ENCODE data around the gene SLC25A29.

The SLC25A29 gene

DNA sequence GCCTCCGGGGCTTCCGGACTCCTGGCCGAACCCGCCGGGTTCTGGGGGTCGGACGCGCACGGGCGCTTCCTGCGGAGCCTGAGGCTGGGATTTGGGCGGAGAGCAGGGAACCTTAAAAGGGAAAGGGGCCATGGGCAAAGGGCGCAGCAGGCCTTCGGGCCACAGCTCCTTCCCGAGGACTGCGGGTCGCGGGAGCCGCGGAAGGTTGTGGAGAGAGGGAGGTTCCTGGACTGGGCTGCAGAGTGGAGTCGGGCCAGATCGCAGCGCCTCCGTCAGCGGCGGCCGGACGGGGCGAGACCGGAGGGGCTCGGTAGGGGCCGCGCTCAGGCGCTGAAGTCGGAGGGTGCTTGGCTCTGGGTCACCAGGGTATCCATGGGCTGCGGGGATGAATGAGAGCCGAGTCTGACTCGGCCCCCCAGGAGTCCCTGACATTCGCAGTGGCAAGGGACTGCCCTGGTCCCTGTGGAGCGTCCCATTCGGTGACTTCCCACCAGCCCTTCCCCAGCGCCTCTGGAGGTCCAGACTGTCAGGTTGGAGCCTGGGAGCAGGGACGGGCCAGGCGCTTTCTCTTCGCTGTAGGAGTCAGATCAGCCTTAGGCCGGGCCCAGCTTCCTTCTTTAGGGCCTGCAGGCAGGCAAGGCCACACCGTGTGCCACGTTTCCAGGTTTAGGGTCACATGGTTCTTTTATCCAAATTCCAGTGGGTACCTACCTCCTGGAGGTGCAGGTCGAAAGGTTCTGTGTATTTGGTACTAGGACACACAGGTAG is 938 bp upstream of the SLC25A29 start:
- TF ChIP-seq SIN3A (IDR thresholded peaks at IDR 0.05; ENCODE audit: borderline replicate concordance, insufficient read depth, low read length) = no peak
- TF ChIP-seq, protein P1, sequence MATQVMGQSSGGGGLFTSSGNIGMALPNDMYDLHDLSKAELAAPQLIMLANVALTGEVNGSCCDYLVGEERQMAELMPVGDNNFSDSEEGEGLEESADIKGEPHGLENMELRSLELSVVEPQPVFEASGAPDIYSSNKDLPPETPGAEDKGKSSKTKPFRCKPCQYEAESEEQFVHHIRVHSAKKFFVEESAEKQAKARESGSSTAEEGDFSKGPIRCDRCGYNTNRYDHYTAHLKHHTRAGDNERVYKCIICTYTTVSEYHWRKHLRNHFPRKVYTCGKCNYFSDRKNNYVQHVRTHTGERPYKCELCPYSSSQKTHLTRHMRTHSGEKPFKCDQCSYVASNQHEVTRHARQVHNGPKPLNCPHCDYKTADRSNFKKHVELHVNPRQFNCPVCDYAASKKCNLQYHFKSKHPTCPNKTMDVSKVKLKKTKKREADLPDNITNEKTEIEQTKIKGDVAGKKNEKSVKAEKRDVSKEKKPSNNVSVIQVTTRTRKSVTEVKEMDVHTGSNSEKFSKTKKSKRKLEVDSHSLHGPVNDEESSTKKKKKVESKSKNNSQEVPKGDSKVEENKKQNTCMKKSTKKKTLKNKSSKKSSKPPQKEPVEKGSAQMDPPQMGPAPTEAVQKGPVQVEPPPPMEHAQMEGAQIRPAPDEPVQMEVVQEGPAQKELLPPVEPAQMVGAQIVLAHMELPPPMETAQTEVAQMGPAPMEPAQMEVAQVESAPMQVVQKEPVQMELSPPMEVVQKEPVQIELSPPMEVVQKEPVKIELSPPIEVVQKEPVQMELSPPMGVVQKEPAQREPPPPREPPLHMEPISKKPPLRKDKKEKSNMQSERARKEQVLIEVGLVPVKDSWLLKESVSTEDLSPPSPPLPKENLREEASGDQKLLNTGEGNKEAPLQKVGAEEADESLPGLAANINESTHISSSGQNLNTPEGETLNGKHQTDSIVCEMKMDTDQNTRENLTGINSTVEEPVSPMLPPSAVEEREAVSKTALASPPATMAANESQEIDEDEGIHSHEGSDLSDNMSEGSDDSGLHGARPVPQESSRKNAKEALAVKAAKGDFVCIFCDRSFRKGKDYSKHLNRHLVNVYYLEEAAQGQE (IDR thresholded peaks at IDR 0.05; ENCODE audit: insufficient read depth in 1 of 2, low read depth in 2 of 2, low read length in 2 of 2) = no peak
- TF ChIP-seq FOXP2 (optimal IDR thresholded peaks at IDR 0.05; ENCODE audit: borderline replicate concordance, extremely low read depth, extremely low read length, insufficient read depth) = no peak
- TF ChIP-seq POLR2AphosphoS5 (IDR thresholded peaks at IDR 0.05; ENCODE audit: low read depth, low read length) = no peak
- no peak for TF ChIP-seq TAF1 (IDR thresholded peaks at IDR 0.05; ENCODE audit: borderline replicate concordance, insufficient read depth, low read length)

- no peak for TF ChIP-seq TAF1 (IDR thresholded peaks at IDR 0.05; ENCODE audit: borderline replicate concordance, insufficient read depth, low read length)
- TF ChIP-seq POLR2AphosphoS5 (IDR thresholded peaks at IDR 0.05; ENCODE audit: low read depth, low read length) = no peak
- TF ChIP-seq, protein P1 (IDR thresholded peaks at IDR 0.05; ENCODE audit: insufficient read depth in 1 of 2, low read depth in 2 of 2, low read length in 2 of 2) = no peak
- no peak for TF ChIP-seq FOXP2 (optimal IDR thresholded peaks at IDR 0.05; ENCODE audit: borderline replicate concordance, extremely low read depth, extremely low read length, insufficient read depth)
- TF ChIP-seq SIN3A (IDR thresholded peaks at IDR 0.05; ENCODE audit: borderline replicate concordance, insufficient read depth, low read length) = no peak
Measured at GRCh38 chr14:100305324-100306100, 732 bp downstream of the SLC25A29 start.

DNA sequence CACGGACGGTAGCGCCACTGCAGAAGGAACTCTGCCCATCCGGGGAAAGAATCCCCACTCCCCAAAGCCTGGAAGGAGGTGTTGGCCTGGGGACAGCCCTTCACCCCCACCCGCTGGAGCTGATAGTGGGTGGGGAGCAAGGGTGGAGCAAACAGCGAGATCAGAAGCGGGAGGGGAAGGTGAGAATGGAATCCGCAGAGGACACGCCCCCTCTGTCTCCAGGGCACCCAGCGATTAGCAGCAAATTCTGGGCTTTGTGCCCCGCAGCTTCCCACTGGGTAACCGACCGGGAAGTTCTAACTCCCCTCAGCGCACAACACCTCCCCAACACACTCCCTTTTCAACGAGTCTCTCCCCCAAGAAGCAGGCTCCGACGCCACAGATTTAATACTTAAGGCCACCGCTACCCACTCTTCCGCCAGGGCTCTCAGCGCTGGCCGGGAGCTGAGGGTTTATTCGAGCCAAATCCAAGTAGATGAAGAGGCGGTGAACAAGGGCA is 1.4 kb downstream of the SLC25A29 start:
- no peak for TF ChIP-seq SIN3A (IDR thresholded peaks at IDR 0.05; ENCODE audit: borderline replicate concordance, insufficient read depth, low read length)
- TF ChIP-seq, protein P1 (IDR thresholded peaks at IDR 0.05; ENCODE audit: insufficient read depth in 1 of 2, low read depth in 2 of 2, low read length in 2 of 2) = no peak
- TF ChIP-seq POLR2AphosphoS5 (IDR thresholded peaks at IDR 0.05; ENCODE audit: low read depth, low read length) = no peak
- TF ChIP-seq FOXP2 (optimal IDR thresholded peaks at IDR 0.05; ENCODE audit: borderline replicate concordance, extremely low read depth, extremely low read length, insufficient read depth) = no peak
- TF ChIP-seq TAF1 (IDR thresholded peaks at IDR 0.05; ENCODE audit: borderline replicate concordance, insufficient read depth, low read length) = no peak

DNA sequence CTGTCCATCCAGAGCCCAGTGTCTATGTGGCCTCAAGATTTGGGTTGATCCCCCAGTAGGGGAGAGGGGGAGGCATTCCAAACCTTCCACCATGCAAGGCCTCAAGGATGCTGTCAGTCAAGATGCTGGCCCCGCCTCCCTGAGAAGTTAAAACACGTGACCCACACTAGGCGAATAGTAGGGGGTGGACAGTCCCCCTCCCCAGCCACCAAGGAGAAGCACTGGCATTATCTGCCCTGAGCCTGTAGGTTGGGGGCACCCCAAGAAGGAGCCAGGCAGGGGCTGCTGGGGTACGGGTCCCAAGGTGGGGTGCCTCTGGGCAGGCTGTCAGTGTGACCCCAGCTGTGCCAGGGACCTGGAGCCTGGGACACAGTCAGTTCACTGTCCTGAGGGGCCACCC is 2.3 kb downstream of the SLC25A29 start:
- TF ChIP-seq, protein P1 (IDR thresholded peaks at IDR 0.05; ENCODE audit: insufficient read depth in 1 of 2, low read depth in 2 of 2, low read length in 2 of 2) = no peak
- no peak for TF ChIP-seq SIN3A (IDR thresholded peaks at IDR 0.05; ENCODE audit: borderline replicate concordance, insufficient read depth, low read length)
- no peak for TF ChIP-seq POLR2AphosphoS5 (IDR thresholded peaks at IDR 0.05; ENCODE audit: low read depth, low read length)
- TF ChIP-seq TAF1 (IDR thresholded peaks at IDR 0.05; ENCODE audit: borderline replicate concordance, insufficient read depth, low read length) = no peak
- no peak for TF ChIP-seq FOXP2 (optimal IDR thresholded peaks at IDR 0.05; ENCODE audit: borderline replicate concordance, extremely low read depth, extremely low read length, insufficient read depth)
